Gastrocnemius medialis (tissue), 4 donors: ENCODE results near the gene KLK4.

ENCODE experiments used
- POLR2A ChIP-seq, 2 donors: fragments of 450-650 bp; IDR thresholded peaks; one replicate each; pipeline ENCODE4 v1.6.1; 2017; ENCODE audit warnings: antibody characterized with exemption in 2 of 2, mild to moderate bottlenecking in 2 of 2, moderate library complexity in 2 of 2
- TF ChIP-seq, protein P1 (sequence below), 5 experiments: fragments of 450-650 bp in 3 of 5; fragments of 200-600 bp in 2 of 5; sonication (generic) in 2 of 5; IDR thresholded peaks in 4 of 5; conservative IDR thresholded peaks in 1 of 5; 1 replicate in 4 of 5; 2 replicates in 1 of 5; pipeline ENCODE4 v1.5.1; 2016 to 2019; ENCODE audit warnings: antibody characterized with exemption in 5 of 5, mild to moderate bottlenecking in 3 of 5, moderate library complexity in 3 of 5

DNA sequence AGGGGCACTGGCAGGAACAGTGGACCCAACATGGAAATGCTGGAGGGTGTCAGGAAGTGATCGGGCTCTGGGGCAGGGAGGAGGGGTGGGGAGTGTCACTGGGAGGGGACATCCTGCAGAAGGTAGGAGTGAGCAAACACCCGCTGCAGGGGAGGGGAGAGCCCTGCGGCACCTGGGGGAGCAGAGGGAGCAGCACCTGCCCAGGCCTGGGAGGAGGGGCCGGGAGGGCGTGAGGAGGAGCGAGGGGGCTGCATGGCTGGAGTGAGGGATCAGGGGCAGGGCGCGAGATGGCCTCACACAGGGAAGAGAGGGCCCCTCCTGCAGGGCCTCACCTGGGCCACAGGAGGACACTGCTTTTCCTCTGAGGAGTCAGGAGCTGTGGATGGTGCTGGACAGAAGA lies 33.9 kb downstream of the KLK4 start:
- TF ChIP-seq, protein P1, sequence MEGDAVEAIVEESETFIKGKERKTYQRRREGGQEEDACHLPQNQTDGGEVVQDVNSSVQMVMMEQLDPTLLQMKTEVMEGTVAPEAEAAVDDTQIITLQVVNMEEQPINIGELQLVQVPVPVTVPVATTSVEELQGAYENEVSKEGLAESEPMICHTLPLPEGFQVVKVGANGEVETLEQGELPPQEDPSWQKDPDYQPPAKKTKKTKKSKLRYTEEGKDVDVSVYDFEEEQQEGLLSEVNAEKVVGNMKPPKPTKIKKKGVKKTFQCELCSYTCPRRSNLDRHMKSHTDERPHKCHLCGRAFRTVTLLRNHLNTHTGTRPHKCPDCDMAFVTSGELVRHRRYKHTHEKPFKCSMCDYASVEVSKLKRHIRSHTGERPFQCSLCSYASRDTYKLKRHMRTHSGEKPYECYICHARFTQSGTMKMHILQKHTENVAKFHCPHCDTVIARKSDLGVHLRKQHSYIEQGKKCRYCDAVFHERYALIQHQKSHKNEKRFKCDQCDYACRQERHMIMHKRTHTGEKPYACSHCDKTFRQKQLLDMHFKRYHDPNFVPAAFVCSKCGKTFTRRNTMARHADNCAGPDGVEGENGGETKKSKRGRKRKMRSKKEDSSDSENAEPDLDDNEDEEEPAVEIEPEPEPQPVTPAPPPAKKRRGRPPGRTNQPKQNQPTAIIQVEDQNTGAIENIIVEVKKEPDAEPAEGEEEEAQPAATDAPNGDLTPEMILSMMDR (IDR thresholded peaks at IDR 0.05 in 4 of 5, conservative IDR thresholded peaks at IDR 0.05 in 1 of 5): no peak
- TF ChIP-seq POLR2A (IDR thresholded peaks at IDR 0.05): no peak
